Gastrocnemius medialis (tissue), 4 donors: Measurements from ENCODE around the gene SOX1.

ENCODE experiments used
- CTCF ChIP-seq, 5 experiments: fragments of 450-650 bp in 3 of 5; fragments of 200-600 bp in 2 of 5; sonication (generic) in 2 of 5; IDR thresholded peaks in 4 of 5; conservative IDR thresholded peaks in 1 of 5; 1 replicate in 4 of 5; 2 replicates in 1 of 5; pipeline ENCODE4 v1.5.1; 2016 to 2019; ENCODE audit warnings: antibody characterized with exemption in 5 of 5, mild to moderate bottlenecking in 3 of 5, moderate library complexity in 3 of 5
- POLR2A ChIP-seq, 2 donors: fragments of 450-650 bp; IDR thresholded peaks; one replicate each; pipeline ENCODE4 v1.6.1; 2017; ENCODE audit warnings: antibody characterized with exemption in 2 of 2, mild to moderate bottlenecking in 2 of 2, moderate library complexity in 2 of 2

GRCh38 chr13:112119192-112120030, 52.5 kb downstream of the SOX1 start:
- TF ChIP-seq POLR2A (IDR thresholded peaks at IDR 0.05) (no peak), CTCF (IDR thresholded peaks at IDR 0.05 in 4 of 5, conservative IDR thresholded peaks at IDR 0.05 in 1 of 5) (no peak)
